GM12873 (cell line): ENCODE measurements around the gene CLK1.

Source experiments
- TF ChIP-seq, protein P1 (sequence below): IDR thresholded peaks from 2 replicates; pipeline ENCODE4 v1.5.1; 2012; ENCODE audit warnings: low read depth, mild to moderate bottlenecking, moderate library complexity, low read length, control low read depth; ENCODE audit not compliant: insufficient read depth; ENCODE audit errors: missing control alignments

The CLK1 gene

DNA sequence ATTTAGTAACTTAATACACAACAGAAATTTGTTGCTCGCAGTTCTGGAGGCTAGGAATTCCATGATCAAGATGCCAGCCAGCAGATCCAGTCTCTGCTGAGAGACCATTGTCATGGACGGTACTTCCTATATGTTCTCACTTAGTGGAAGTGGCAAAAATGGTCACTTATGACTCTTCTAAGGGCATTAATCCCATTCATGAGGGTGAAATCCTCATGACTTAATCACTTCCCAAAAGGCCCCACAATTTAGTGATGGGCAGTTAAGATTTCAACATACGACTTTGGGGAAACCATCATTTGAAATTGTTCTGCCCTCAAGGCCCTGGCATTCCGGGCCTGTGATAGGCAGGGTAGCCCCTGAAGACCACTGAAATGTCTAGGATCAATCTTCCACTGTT is 29.8 kb downstream of the CLK1 start:
- TF ChIP-seq, protein P1, sequence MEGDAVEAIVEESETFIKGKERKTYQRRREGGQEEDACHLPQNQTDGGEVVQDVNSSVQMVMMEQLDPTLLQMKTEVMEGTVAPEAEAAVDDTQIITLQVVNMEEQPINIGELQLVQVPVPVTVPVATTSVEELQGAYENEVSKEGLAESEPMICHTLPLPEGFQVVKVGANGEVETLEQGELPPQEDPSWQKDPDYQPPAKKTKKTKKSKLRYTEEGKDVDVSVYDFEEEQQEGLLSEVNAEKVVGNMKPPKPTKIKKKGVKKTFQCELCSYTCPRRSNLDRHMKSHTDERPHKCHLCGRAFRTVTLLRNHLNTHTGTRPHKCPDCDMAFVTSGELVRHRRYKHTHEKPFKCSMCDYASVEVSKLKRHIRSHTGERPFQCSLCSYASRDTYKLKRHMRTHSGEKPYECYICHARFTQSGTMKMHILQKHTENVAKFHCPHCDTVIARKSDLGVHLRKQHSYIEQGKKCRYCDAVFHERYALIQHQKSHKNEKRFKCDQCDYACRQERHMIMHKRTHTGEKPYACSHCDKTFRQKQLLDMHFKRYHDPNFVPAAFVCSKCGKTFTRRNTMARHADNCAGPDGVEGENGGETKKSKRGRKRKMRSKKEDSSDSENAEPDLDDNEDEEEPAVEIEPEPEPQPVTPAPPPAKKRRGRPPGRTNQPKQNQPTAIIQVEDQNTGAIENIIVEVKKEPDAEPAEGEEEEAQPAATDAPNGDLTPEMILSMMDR: no peak

DNA sequence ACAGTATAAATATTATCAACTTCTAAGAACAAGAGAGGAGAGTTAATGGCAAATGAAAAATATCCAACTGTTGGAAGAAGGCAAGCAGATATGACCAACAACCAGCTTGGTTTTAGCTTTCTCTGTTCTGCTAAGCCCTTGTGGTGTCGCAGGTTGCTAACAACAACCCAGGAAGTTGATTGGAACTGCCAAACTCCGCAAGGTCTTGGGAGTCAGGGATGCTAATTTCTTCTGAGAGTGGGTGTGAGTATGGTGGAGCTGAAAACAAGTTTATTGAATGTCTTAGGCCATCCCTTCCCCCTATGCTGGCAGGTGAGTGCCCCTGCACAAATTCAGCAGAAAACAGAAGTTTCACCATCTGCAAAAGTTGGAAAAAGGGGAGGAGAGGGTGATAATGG is 35.2 kb downstream of the CLK1 start:
- TF ChIP-seq, protein P1: no peak

DNA sequence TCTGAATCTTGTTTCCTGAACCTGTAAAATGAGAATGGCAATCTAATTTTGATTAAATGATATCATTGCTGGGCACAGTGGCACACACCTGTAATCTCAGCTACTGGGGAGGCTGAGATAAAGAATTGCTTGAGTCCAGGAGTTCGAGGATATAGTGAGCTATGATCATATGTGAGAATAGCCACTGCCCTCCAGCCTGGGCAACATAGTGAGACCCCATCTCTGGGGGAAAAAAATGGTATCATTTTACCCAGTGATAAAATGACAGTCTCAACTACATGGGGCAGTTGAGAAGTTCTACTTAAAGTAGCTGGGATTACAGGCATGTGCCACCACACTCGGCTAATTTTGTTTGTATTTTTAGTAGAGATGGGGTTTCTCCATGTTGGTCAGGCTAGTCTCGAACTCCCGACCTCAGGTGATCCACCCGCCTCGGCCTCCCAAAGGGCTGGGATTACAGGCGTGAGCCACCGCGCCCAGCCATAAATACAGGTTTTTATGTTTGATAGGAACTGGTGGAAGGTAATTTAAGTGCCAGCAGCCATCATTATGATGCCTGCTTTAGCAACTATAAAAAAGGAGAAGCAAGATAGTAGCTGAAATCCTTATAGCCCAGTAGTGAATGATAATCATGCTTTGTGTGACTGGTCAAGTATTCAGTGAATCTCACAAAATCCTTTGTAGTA is 35.7 kb downstream of the CLK1 start:
- TF ChIP-seq, protein P1: no peak

DNA sequence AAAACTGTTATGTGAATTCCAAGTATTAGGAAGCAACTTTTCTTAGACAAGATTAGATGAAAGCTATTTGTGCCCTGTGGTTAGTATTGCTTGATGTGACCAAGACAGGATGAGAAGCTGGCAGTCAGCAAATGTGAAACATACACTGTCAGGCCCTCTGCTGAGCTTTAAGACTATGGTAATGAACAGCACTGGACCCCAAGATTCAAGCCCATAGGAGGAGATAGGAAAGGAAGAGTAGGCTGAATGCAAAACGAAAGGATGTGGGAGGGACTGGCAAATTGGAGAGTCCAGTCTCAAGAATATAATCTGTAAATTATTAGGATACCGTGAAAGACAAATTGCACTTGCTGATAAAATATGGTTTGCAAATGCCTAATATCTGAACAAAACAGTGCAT is 36.4 kb downstream of the CLK1 start:
- TF ChIP-seq, protein P1: no peak

DNA sequence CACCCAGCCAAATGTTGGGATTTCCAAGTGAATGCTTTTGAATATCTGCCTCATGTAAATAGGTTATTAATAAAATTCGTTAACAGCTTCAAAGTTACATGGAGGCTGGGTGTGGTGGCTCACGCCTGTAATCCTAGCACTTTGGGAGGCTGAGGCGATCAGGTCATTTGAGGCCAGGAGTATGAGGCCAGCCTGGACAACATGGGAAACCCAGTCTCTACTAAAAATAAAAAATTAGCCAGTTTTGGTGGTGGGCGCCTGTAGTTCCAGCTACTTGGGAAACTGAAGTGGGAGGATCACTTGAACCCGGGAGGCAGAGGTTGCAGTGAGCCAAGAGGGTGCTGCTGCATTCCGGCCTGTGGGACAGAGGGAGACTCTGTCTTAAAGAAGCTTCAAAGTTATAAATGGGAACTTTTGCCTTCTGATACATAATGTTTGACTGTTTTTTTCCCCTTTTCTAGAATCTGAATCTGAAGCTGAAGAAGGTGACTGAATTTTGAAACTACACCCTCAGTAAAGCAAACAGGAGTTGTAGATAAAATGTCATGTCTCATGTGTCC is 42.7 kb downstream of the CLK1 start:
- TF ChIP-seq, protein P1: no peak

DNA sequence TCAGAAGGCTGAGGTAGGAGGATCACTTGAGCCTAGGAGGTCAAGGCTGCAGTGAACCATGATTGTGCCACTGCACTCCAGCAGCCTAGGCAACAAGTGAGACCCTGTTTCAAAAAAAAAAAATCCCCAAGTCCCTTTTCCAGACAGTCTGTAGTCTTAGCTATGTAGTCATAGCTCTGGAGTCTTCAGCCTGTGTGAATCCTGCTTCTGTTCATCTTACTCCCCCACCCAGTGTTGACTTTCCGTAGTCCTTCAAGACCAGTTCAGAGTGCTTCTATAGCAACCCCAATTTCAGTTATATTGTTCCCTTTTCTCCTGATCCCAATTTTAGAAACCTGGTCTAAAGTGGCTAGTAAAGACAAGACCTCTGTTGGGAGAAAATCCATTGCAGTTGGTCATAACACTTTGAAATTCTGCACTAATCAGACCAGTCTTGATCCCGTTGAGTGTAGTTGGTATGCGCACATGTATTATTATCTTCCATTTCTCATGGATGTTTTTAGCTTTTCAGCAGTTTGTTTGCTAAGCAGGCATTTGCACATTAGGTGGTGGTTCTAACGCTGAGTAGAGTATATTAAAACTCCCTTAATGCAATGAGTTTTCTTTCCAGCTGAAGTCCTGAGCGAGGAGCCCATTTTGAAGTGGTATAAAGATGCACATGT is 43.8 kb downstream of the CLK1 start:
- TF ChIP-seq, protein P1: no peak

DNA sequence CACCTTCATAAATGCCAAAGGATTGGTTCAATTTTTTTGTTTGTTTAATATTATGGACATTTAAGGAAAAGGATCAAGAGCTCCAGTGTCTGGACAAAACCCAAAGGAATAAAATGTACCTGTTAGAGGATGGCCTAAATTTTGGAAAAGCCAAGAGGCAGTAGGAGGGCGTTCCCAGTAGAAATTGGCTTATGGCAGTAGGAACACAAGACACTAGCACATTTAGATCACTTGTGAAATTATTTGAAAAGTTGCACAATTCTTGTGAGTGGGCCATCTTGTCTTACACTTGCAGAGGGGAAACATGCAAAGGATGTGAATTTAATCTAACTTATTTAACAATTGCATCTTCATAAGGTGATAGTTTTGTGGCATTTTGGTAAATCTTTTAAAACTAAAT is 49.5 kb downstream of the CLK1 start:
- TF ChIP-seq, protein P1: no peak
